GM23248 (cell line): ENCODE results near the gene TRIO. TPM values are rescaled to one million over a fixed set of nuclear protein-coding genes. Genes with fewer than 3 reads are reported as not detected.
A peak's percentile ranks its signal among the peaks of the same experiment; 100 is the strongest.
"Not testable (repeated sequence)": the region's sequence is repeated elsewhere in the genome, so short reads cannot be mapped to it uniquely, and the experiment has no call there.

Experiments used
- DNase-seq: peaks from one replicate; pipeline ENCODE4 v3.0.0-alpha.2; 2015
- H2AFZ ChIP-seq: fragments of 200-600 bp; sonication (generic); 2 replicates; pipeline ENCODE4 v1.6.1; 2016; ENCODE audit warnings: antibody characterized with exemption
- H3F3A ChIP-seq: fragments of 200-600 bp; sonication (generic); 2 replicates; pipeline ENCODE4 v1.6.1; 2016; ENCODE audit warnings: mild to moderate bottlenecking, antibody characterized with exemption, mixed run types; ENCODE audit not compliant: insufficient read depth
- H3K27ac ChIP-seq: fragments of 200-600 bp; sonication (generic); 2 replicates; pipeline ENCODE4 v1.5.1; 2016; ENCODE audit warnings: mild to moderate bottlenecking
- H3K27me3 ChIP-seq: fragments of 200-600 bp; sonication (generic); replicated peaks from 2 replicates; pipeline ENCODE4 v1.6.1; 2016; ENCODE audit warnings: mild to moderate bottlenecking; ENCODE audit not compliant: insufficient read depth
- H3K36me3 ChIP-seq: fragments of 200-600 bp; sonication (generic); 2 replicates; pipeline ENCODE4 v1.6.1; 2016; ENCODE audit warnings: low read depth, mild to moderate bottlenecking
- H3K4me1 ChIP-seq: fragments of 200-600 bp; sonication (generic); 2 replicates; pipeline ENCODE4 v1.6.1; 2016; ENCODE audit warnings: mild to moderate bottlenecking; ENCODE audit not compliant: insufficient read depth
- H3K4me2 ChIP-seq: fragments of 200-600 bp; sonication (generic); one replicate; pipeline ENCODE4 v1.6.1; 2016; ENCODE audit warnings: mild to moderate bottlenecking; ENCODE audit not compliant: unreplicated experiment
- H3K4me3 ChIP-seq: fragments of 200-600 bp; sonication (generic); 2 replicates; pipeline ENCODE4 v1.5.1; 2016; ENCODE audit warnings: mild to moderate bottlenecking
- H3K79me2 ChIP-seq: fragments of 200-600 bp; sonication (generic); 2 replicates; pipeline ENCODE4 v1.6.1; 2016; ENCODE audit warnings: mild to moderate bottlenecking; ENCODE audit not compliant: insufficient read depth
- H3K9ac ChIP-seq: fragments of 200-600 bp; sonication (generic); 2 replicates; pipeline ENCODE4 v1.6.1; 2016; ENCODE audit warnings: mild to moderate bottlenecking
- H3K9me2 ChIP-seq: fragments of 200-600 bp; sonication (generic); 2 replicates; pipeline ENCODE4 v1.6.1; 2016; ENCODE audit warnings: mixed run types, mild to moderate bottlenecking, moderate library complexity; ENCODE audit not compliant: insufficient read depth
- H3K9me3 ChIP-seq: fragments of 200-600 bp; sonication (generic); one replicate; pipeline ENCODE4 v1.6.1; 2017; ENCODE audit warnings: low read depth
- H4K20me1 ChIP-seq: fragments of 200-600 bp; sonication (generic); 2 replicates; pipeline ENCODE4 v1.6.0; 2016; ENCODE audit not compliant: insufficient read depth
- EZH2 ChIP-seq: fragments of 200-600 bp; sonication (generic); IDR thresholded peaks from 2 replicates; pipeline ENCODE4 v1.6.1; 2018; ENCODE audit warnings: antibody characterized with exemption, mild to moderate bottlenecking; ENCODE audit not compliant: insufficient read depth, poor library complexity, severe bottlenecking
- EZH2phosphoT487 ChIP-seq: fragments of 200-600 bp; sonication (generic); IDR thresholded peaks from 2 replicates; pipeline ENCODE4 v1.6.1; 2018; ENCODE audit warnings: antibody characterized with exemption, moderate library complexity, mild to moderate bottlenecking, low read depth; ENCODE audit not compliant: insufficient read depth
- WGBS, 2 experiments: methylation state at CpG; one replicate each; pipeline ENCODE4 v1.1.6; 2015 to 2017; ENCODE audit warnings: low lambda C conversion rate in 2 of 2, low coverage in 1 of 2; ENCODE audit errors: missing lambda C conversion rate in 2 of 2; 5-methylcytosine and 5-hydroxymethylcytosine counted together
- in situ Hi-C: fragments of 300-500 bp; cut with MboI; formaldehyde crosslinking; loops from 2 replicates; pipeline ENCODE4 v1.15.0; 2020
- polyA plus RNA-seq: library from polyadenylated mRNA; unstranded; fragments of >200 nt; fragmentation: Nextera tagmentation; extraction: Ambion mirVana; gene quantifications from 2 replicates; pipeline ENCODE4 v1.2.1, GENCODE V29; 2016
- total RNA-seq: library from RNA; depleted of rRNA; stranded (reverse); fragments of >200 nt; shearing (Covaris generic); gene quantifications from 2 replicates; pipeline ENCODE4 v1.2.3, GENCODE V29; 2014; rRNA removed

Gene TRIO
- 171 and 198 TPM in 2 replicates for total RNA-seq
- polyA plus RNA-seq = 19.0 and 28.1 TPM in 2 replicates

DNA sequence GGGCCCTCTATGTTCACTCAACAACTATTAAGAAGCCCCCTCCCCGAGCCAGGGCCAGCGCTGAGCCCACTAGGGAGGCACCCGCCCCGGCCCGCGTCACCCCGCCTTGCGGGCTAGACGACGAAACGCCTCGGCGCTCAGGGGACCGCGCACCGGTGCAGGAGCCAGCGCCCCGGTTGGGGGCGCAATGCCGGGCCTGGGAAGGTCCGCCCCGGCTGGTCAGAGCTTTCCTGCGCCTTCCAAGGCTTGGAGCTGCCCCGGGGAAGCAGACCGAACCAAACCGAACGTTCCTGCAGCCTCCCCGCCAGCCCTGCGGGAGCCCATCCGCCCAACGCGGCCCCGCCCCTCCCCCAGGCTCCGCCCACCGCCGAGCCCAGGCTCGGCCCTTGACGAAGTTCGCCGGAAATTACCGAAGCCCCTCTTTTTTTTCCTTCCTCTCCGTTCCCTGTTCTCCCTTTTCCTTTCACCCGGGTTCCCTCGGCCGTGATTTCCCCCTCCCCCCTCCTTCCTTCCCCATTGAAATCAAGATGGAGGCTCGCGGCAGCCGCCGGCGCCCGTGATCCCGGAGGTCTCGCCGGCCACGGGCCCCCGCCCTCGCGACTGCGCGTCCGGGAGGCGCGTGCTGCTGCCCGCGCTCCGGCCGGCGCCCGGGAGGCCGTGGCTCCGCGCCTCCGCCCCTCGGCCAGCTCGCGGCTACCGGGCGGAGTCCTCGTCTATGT lies at the start of gene TRIO:
Gene TRIO (plus strand): TSS at position 516 of the 719 bp plus-strand sequence. CDS start 384 bp downstream, outside the sequence.
- DNase-seq = peak; percentile 92
- H3K79me2 ChIP-seq = peaks cover 53% of the 10 kb centered on the region
- TF ChIP-seq EZH2phosphoT487 (no peak), EZH2 (no peak)
- 0 to 1% methylated on average over 45 to 79 of the region's 79 CpGs for WGBS, 2 experiments
- H3K27ac ChIP-seq = peak within 1 kb of the TSS; percentile 86
- H3K27me3 ChIP-seq = no peaks in the 10 kb centered on the region
- H3K36me3 ChIP-seq = 0 out of 2 replicates have a peak, but pooled peaks cover 1% of the 10 kb centered on the region
- peaks cover 54% of the 10 kb centered on the region for H3F3A ChIP-seq
- H3K9me2 ChIP-seq = no peaks in the 10 kb centered on the region
- H2AFZ ChIP-seq = peak within 1 kb of the TSS; percentile 80
- peaks cover 2% of the 10 kb centered on the region; the same call in 1 of the 2 replicates for H4K20me1 ChIP-seq
- H3K4me1 ChIP-seq = peaks cover 27% of the 10 kb centered on the region
- in situ Hi-C loops = no loop called here
- peak within 1 kb of the TSS; percentile 93 for H3K9ac ChIP-seq
- no peaks in the 10 kb centered on the region for H3K9me3 ChIP-seq
- peak within 1 kb of the TSS; percentile 84 for H3K4me3 ChIP-seq
- H3K4me2 ChIP-seq = peak within 1 kb of the TSS; percentile 83

DNA sequence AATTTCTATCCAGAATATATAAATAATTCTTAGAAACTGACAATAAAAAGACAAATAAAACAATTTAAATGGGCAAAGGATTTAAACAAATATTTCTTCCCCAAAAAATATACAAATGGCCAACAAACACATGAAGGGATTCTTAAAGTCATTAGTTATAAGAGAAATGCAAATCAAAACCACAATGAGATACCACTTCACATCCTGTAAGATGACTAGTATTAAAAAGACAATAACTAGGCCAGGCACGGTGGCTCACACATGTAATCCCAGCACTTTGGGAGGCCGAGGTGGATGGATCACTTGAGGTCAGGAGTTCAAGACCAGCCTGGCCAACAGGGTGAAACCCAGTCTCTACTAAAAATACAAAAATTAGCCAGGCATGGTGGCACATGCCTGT lies 45.8 kb upstream of the TRIO start:
- DNase-seq = peak; percentile 15

DNA sequence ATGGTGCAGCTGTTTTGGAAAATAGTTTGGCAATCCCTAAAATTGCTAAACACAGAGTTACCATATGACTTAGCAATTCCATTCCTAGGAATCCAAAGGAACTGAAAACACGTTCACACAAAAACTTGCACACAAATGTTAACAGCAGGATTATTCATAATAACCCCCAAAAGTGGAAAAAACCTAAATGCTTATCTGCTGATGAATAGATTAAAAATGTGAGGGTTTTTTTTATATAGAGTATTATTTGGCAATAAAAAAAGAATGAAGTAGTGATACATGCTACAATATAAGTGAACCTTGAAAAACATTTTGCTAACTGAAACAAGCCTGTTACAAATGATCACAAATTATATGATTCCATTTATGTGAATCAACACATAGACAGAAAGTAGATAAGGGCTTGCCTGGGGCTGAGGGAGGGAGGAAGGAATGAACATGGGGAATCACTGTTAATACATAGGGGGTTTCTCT lies 45.1 kb upstream of the TRIO start:
- in situ Hi-C loops = no loop called here
- Histone ChIP-seq H4K20me1 (no peaks in the 10 kb centered on the region), H3F3A (peaks cover 27% of the 10 kb centered on the region), H3K9me3 (peaks cover 3% of the 10 kb centered on the region), H3K4me3 (0 out of 2 replicates have a peak overlapping the region, but pooled peaks have one; percentile 0), H3K4me1 (peaks cover 12% of the 10 kb centered on the region), H3K9me2 (no peaks in the 10 kb centered on the region), H3K27me3 (no peaks in the 10 kb centered on the region), H3K36me3 (no peaks in the 10 kb centered on the region), H2AFZ (no peak overlapping the region), H3K4me2 (peak overlapping the region; percentile 44), H3K9ac (no peak overlapping the region), H3K27ac (peak overlapping the region; percentile 68), H3K79me2 (no peaks in the 10 kb centered on the region)
- WGBS, 2 experiments = 0% methylated on average over 1 of the region's 1 CpG
- TF ChIP-seq EZH2phosphoT487 (no peak), EZH2 (no peak)
- DNase-seq = peak; percentile 91

More for the DNA sequence above, 45.8 kb upstream of the TRIO start:
- H3K4me3 ChIP-seq, H3K36me3 ChIP-seq, H3K27me3 ChIP-seq, H3K9me3 ChIP-seq, H4K20me1 ChIP-seq, H2AFZ ChIP-seq, H3K9me2 ChIP-seq, H3K79me2 ChIP-seq, in situ Hi-C loops, H3K9ac ChIP-seq: not testable (repeated sequence)
- 18 to 20% methylated on average over 2 of the region's 2 CpGs for WGBS, 2 experiments
- Histone ChIP-seq H3F3A (peaks cover 20% of the 10 kb centered on the region), H3K27ac (peak overlapping the region; percentile 68), H3K4me1 (peaks cover 12% of the 10 kb centered on the region), H3K4me2 (peak overlapping the region; percentile 44)

DNA sequence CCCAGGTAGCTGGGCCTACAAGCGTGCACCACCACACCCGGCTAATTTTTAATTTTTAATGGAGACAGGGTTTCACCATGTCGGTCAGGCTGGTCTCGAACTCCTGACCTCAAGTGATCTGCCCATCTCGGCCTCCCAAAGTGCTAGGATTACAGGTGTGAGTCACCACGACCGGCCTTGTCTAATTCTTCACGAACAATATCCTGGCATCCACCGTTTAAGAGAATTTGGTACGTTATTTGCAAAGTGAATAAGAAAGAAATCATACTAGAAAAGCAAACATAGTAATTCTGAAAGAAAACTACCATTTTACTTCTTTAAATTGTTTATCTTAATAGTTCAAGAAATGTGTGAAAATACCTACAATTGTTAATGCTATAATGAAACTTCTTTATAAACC lies 42.9 kb upstream of the TRIO start:
- no peaks in the 10 kb centered on the region for H3K27me3 ChIP-seq
- H4K20me1 ChIP-seq = no peaks in the 10 kb centered on the region
- H3K9ac ChIP-seq = no peak overlapping the region
- peaks cover 16% of the 10 kb centered on the region for H3K4me1 ChIP-seq
- no peak overlapping the region for H3K27ac ChIP-seq
- no peak for DNase-seq
- no peak overlapping the region for H3K4me2 ChIP-seq
- 96% methylated on average over 10 of the region's 10 CpGs for WGBS, 2 experiments
- no peak overlapping the region for H3K4me3 ChIP-seq
- H3K79me2 ChIP-seq = no peaks in the 10 kb centered on the region
- H3F3A ChIP-seq = peaks cover 36% of the 10 kb centered on the region
- in situ Hi-C loops = no loop called here
- no peak overlapping the region for H2AFZ ChIP-seq
- no peaks in the 10 kb centered on the region for H3K9me2 ChIP-seq
- no peaks in the 10 kb centered on the region for H3K36me3 ChIP-seq
- TF ChIP-seq EZH2phosphoT487 (no peak), EZH2 (no peak)
- peaks cover 3% of the 10 kb centered on the region for H3K9me3 ChIP-seq
